Measurements from ENCODE around the gene CALML4. TPM values are rescaled to one million over a fixed set of nuclear protein-coding genes. Genes with fewer than 3 reads are reported as not detected.
"Not testable (repeated sequence)": the region's sequence is repeated elsewhere in the genome, so short reads cannot be mapped to it uniquely, and the experiment has no call there.

The CALML4 gene
- total RNA-seq, 2 donors from 2014 or later = 3.3 to 12.7 TPM

- H3K36me3 ChIP-seq (replicated peaks in 1 of 2; ENCODE audit: insufficient read depth in 1 of 2, low read depth in 2 of 2) = peaks cover 0 to 22% of the 10 kb centered on the region in 2 donors
- TF ChIP-seq CTCF (IDR thresholded peaks at IDR 0.05) (no peak), POLR2A (IDR thresholded peaks at IDR 0.05) (no peak)
- H3K27ac ChIP-seq = no peak overlapping the region
Observed at GRCh38 chr15:68177742-68178141, 27.4 kb downstream of the CALML4 start.

GRCh38 chr15:68176601-68177000 lies 28.5 kb downstream of the CALML4 start:
- TF ChIP-seq POLR2A (IDR thresholded peaks at IDR 0.05) = no peak
- no peak for TF ChIP-seq CTCF (IDR thresholded peaks at IDR 0.05)
- no peak overlapping the region for H3K4me3 ChIP-seq
- no peaks in the 10 kb centered on the region for H3K27me3 ChIP-seq
- DNase-seq (no peak), ATAC-seq (no peak)
- intact Hi-C loops (cut with DNase I) = no loop called here
- H3K36me3 ChIP-seq (replicated peaks in 1 of 2; ENCODE audit: insufficient read depth in 1 of 2, low read depth in 2 of 2) = peaks cover 0 to 21% of the 10 kb centered on the region in 2 donors
- H3K9me3 ChIP-seq = no peaks in the 10 kb centered on the region
- WGBS, 2 donors = 88 to 95% methylated on average over 3 of the region's 3 CpGs
- no peak overlapping the region for H3K27ac ChIP-seq
- H3K4me1 ChIP-seq = no peaks in the 10 kb centered on the region

More at GRCh38 chr15:68177742-68178141, 27.4 kb downstream of the CALML4 start:
- no peaks in the 10 kb centered on the region for H3K4me1 ChIP-seq
- DNase-seq (no peak), ATAC-seq (peak; percentile 35)
- no peaks in the 10 kb centered on the region for H3K9me3 ChIP-seq
- intact Hi-C loops (cut with DNase I) = no loop called here
- H3K4me3 ChIP-seq = no peak overlapping the region
- H3K27me3 ChIP-seq = no peaks in the 10 kb centered on the region

GRCh38 chr15:68175526-68175925 lies 29.6 kb downstream of the CALML4 start:
- H3K36me3 ChIP-seq (replicated peaks in 1 of 2; ENCODE audit: insufficient read depth in 1 of 2, low read depth in 2 of 2) = peaks cover 0 to 16% of the 10 kb centered on the region in 2 donors
- no peak overlapping the region for H3K27ac ChIP-seq

DNA sequence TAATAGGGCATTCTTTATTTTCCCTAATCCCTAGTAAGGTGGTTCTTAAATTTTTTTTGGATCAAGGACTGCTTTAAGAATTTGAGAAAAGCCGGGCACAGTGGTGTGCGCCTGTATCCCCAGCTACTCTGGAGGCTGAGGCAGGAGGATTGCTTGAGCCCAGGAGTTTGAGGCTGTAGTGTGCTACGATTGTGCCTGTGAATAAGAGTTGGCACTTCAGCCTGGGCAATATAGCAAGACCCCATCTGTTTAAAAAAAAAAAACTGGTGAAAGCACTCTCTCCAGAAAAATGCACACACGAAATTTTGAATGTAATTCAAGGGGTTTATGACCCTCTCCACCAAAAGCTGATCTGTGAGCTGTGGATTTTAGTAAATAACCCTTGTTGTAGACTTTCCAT lies 32.0 kb downstream of the CALML4 start:
- intact Hi-C loops (cut with DNase I) = no loop called here

More at GRCh38 chr15:68175526-68175925, 29.6 kb downstream of the CALML4 start:
- no peak for TF ChIP-seq POLR2A (IDR thresholded peaks at IDR 0.05)
- DNase-seq = no peak
- ATAC-seq = no peak
- Histone ChIP-seq H3K9me3 (no peaks in the 10 kb centered on the region), H3K27me3 (no peaks in the 10 kb centered on the region), H3K4me3 (no peak overlapping the region), H3K4me1 (no peaks in the 10 kb centered on the region)
- intact Hi-C loops (cut with DNase I) = no loop called here
- 79 to 85% methylated on average over 2 of the region's 2 CpGs for WGBS, 2 donors

DNA sequence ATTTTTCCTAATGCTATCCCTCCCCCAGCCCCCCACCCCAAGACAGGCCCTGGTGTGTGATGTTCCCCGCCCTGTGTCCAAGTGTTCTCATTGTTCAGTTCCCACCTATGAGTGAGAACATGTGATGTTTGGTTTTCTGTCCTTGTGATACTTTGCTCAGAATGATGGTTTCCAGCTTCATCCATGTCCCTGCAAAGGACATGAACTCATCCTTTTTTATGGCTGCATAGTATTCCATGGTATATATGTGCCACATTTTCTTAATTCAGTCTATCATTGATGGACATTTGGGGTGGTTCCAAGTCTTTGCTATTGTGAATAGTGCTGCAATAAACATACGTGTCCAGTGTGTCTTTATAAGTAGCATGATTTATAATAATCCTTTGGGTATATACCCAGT lies 33.1 kb downstream of the CALML4 start:
- intact Hi-C loops (cut with DNase I) = not testable (repeated sequence)
- 56 to 95% methylated on average over 2 of the region's 2 CpGs for WGBS, 2 donors
- peaks cover 0 to 11% of the 10 kb centered on the region in 2 donors for H3K36me3 ChIP-seq (replicated peaks in 1 of 2; ENCODE audit: insufficient read depth in 1 of 2, low read depth in 2 of 2)

More for the DNA sequence above, 32.0 kb downstream of the CALML4 start:
- no peak for ATAC-seq
- H3K36me3 ChIP-seq (replicated peaks in 1 of 2; ENCODE audit: insufficient read depth in 1 of 2, low read depth in 2 of 2) = peaks cover 0 to 16% of the 10 kb centered on the region in 2 donors
- no peaks in the 10 kb centered on the region for H3K9me3 ChIP-seq
- no peak overlapping the region for H3K27ac ChIP-seq
- WGBS, 2 donors = 92% methylated on average over 4 of the region's 4 CpGs
- H3K4me1 ChIP-seq = no peaks in the 10 kb centered on the region
- H3K4me3 ChIP-seq = no peak overlapping the region
- TF ChIP-seq CTCF (IDR thresholded peaks at IDR 0.05) (no peak), POLR2A (IDR thresholded peaks at IDR 0.05) (no peak)
- no peaks in the 10 kb centered on the region for H3K27me3 ChIP-seq
- no peak for DNase-seq

DNA sequence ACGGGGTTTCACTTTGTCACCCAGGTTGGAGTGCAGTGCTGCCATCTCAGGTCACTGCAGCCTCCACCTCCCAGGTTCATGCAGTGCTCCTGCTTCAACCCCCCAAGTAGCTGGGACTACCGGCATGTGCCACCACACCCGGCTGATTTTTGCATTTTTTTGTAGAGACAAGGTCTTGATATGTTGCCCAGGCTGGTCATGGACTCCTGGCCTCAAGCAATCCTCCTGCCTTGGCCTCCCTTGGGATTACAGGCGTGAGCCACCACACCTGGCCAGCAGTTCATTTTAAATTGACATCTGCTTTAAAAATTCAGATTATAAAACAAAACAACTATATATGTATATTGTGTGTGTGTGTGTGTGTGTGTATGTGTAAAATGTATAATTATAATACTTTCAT lies 38.3 kb downstream of the CALML4 start:
- 79 to 84% methylated on average over 4 of the region's 4 CpGs for WGBS, 2 donors
- intact Hi-C loops (cut with DNase I) = no loop called here
- no peaks in the 10 kb centered on the region for H3K9me3 ChIP-seq
- no peaks in the 10 kb centered on the region for H3K36me3 ChIP-seq (replicated peaks in 1 of 2; ENCODE audit: insufficient read depth in 1 of 2, low read depth in 2 of 2)
- H3K27ac ChIP-seq = no peak overlapping the region
- H3K4me1 ChIP-seq = no peaks in the 10 kb centered on the region
- ATAC-seq (no peak), DNase-seq (no peak)
- TF ChIP-seq CTCF (IDR thresholded peaks at IDR 0.05) = no peak
- no peak for TF ChIP-seq POLR2A (IDR thresholded peaks at IDR 0.05)
- no peak overlapping the region for H3K4me3 ChIP-seq
- H3K27me3 ChIP-seq = no peaks in the 10 kb centered on the region

More for the DNA sequence above, 33.1 kb downstream of the CALML4 start:
- H3K27ac ChIP-seq, H3K27me3 ChIP-seq, DNase-seq, H3K4me3 ChIP-seq, H3K4me1 ChIP-seq, H3K9me3 ChIP-seq, ATAC-seq: not testable (repeated sequence)

All from body of pancreas (tissue), 4 donors.